HK-2 (cell line): ENCODE measurements around the gene FOXL3.

ENCODE experiments used
- DNase-seq: peaks from one replicate; pipeline ENCODE4 v3.0.0-alpha.2; 2018; ENCODE audit not compliant: unreplicated experiment

Gene FOXL3

DNA sequence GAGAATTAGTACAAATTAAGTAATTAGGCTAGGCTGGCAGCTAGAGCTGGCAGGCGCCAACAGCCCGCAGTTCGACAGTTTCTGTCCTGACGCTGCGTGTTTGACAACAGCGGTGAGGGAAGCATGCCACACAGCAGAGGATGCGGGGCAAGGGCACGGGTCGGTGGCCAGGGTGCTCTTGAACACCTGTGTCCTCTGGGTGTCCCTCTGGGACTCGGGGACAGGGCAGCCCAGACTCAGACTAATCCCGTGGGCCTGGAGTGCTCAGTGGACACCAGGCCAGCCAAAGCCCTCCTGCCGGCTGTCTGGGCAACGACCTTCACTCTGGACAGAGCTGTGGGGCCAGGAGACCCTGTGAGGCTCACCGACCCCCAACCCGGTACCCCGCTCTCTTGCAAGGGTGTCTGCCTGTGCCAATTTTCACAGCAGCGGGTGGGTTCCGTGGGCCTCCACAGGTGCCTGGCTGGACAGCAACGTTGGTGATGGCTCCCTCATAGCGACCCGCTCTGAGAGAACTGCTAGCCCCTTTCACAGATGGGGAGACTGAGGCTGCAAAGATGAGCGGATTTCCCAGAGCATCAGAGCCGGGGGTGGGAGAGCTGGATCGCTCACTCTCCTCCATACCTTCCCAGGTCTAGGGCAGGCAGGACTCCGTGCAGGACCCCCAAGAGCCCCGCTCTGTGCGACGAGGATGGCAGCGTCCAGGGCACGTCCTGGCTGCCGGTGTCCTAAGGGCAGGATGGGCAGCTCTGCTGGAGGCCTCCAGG lies 48.5 kb downstream of the FOXL3 start:
- no peak for DNase-seq

DNA sequence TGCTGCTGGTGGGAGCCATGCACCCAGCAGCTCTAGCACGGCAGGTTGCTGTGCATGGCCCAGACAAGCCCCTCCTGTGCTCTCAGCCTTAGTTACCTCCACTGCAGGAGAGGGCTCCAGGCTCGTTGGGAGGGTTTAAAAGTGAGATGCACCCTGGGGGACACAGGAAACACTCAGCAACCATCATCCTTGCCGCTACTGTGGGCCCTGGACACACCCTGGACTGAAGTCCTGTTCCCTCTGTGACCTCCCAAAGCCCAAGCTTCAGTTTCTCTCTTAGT lies 49.0 kb downstream of the FOXL3 start:
- no peak for DNase-seq

DNA sequence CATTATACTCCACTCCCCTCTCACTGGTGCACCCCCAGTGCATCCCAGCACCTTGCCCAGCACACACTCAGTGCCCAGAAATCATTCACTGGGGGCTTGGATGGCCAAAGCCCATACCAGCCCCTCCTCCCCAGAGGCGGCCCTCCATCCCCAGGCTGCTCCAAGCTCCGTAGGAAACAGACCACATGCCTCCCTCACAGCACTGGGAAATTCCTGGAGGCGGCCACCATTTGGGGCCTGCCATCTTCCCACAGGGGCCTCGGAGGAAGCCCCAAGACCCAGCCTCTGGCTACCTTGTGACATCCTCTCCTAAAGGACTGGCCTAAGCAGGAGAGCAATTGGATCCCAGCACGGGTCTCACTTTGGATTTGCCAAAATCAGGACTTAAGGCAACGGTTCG lies 49.7 kb downstream of the FOXL3 start:
- no peak for DNase-seq

DNA sequence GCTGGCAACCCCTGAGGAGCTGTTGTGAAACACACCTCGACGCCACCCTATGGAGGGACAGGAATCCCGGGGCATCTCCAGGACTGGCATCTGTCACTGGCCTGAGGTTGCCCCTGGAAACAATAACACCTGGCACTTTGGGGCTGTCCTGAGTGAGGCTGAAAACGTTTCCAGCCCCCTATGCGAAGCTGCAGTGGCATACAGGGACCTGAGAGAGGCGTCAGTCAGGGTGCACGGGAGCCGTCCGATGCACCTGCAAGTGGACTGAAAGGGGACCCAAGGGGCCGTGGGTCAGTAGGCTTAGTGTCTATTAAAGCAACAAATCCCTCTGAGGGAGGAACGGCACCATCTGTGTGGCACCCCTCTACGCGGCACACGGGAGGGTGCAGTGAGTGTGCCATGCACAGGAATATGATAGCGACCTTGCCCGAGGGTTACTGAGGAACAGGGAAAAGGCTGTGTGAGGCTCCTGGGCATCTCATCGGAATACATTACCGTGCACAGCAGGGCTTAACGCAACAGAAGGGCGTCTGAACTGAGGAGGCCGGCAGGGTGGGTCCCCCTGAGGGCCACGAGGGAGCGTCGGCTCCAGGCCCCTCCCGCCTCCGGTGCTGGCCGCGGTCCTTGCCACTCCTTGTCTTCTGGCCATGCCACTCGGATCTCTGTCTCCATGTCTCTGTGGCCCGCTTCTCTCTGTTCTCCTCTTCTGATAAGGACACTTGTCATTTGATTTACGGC lies 50.4 kb downstream of the FOXL3 start:
- DNase-seq, result no peak
